ENCODE results near the gene PCMT1.
"Not testable (repeated sequence)": the region's sequence is repeated elsewhere in the genome, so short reads cannot be mapped to it uniquely, and the experiment has no call there.

PCMT1 gene

GRCh38 chr6:149750136-149750609, 632 bp downstream of the PCMT1 start:
- DNase-seq (ENCODE audit: low read depth, low spot score): peak; percentile 24

DNA sequence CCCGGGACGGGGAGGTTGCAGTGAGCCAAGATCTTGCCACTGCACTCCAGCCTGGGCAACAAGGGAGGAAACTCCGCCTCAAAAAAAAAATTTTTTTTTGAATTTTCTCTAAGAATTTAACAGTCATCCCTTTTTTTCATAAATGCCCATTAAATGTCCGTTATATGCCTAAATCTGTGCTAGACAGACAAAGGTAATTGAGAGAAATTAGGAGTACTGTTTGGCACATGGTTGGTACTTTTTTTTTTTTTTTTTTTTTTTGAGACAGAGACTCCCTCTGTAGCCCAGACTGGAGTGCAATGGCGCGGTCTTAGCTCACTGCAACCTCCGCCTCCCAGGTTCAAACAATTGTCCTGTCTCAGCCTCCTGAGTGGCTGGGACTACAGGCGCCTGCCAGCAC, 1.7 kb downstream of the PCMT1 start:
- DNase-seq (ENCODE audit: low read depth, low spot score): no peak

- DNase-seq (ENCODE audit: low read depth, low spot score): not testable (repeated sequence)
Measured at GRCh38 chr6:149751920-149752319, 2.4 kb downstream of the PCMT1 start.

DNA sequence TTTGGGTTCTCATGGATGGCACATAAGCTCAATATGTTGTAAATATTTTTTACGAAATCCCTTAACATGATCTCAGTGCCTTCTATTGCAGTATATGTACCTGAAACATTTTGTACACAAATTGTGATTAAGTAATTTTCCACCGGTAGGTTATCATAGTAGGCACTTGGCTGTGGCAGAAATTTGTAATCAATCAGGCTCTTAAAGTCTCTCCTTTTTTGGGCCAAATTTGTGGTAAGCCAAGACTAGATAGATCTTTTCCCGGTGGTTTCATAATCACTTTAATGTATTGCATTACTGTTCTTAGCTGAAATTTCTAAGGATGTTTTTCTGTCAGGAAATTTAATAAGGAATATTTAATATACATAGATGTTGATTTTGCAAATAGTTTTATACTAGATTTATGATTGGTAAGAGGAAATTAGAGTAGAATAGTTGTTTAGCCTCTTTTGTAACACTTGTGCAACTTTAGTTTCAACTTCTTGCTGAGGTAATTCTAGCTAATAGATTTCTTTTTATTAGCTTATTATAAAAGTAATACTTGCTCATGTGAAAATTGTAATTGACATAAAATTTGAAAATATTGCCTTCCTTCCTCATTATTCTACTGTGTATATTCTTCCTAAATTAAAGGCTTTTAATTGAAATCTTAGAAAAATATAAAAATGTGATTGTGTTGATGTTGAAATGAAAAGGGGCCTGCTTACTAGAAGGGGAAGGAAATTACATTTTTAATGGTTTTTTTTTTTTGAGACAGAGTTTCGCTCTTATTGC, 3.2 kb downstream of the PCMT1 start:
- no peak for DNase-seq (ENCODE audit: low read depth, low spot score)

DNA sequence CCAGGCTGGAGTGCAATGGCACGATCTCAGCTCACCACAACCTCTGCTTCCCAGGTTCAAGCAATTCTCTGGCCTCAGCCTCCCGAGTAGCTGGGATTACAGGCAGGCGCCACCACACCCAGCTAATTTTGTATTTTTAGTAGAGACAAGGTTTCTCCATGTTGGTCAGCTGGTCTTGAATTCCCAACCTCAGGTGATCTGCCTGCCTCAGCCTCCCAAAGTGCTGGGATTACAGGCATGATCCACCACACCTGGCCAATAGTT, 3.8 kb downstream of the PCMT1 start:
- not testable (repeated sequence) for DNase-seq (ENCODE audit: low read depth, low spot score)

DNA sequence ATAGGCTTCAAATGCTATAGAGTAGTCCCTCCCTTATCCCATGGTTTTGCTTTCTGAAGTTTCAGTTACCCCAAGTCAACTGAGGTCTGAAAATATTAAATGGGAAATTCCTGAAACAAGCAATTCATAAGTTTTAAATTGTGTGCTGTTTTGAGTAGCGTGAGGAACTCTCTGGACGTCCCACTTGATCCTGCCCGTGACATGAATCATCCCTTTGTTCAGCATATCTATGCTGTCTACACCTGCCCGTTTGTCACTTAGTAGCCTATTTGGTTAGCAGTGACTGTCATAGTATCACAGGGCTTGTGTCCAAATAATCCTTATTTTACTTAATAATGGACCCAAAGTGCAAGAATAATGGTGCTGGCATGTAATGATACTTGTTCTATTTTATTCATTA, 5.0 kb downstream of the PCMT1 start:
- DNase-seq (ENCODE audit: low read depth, low spot score): no peak

DNA sequence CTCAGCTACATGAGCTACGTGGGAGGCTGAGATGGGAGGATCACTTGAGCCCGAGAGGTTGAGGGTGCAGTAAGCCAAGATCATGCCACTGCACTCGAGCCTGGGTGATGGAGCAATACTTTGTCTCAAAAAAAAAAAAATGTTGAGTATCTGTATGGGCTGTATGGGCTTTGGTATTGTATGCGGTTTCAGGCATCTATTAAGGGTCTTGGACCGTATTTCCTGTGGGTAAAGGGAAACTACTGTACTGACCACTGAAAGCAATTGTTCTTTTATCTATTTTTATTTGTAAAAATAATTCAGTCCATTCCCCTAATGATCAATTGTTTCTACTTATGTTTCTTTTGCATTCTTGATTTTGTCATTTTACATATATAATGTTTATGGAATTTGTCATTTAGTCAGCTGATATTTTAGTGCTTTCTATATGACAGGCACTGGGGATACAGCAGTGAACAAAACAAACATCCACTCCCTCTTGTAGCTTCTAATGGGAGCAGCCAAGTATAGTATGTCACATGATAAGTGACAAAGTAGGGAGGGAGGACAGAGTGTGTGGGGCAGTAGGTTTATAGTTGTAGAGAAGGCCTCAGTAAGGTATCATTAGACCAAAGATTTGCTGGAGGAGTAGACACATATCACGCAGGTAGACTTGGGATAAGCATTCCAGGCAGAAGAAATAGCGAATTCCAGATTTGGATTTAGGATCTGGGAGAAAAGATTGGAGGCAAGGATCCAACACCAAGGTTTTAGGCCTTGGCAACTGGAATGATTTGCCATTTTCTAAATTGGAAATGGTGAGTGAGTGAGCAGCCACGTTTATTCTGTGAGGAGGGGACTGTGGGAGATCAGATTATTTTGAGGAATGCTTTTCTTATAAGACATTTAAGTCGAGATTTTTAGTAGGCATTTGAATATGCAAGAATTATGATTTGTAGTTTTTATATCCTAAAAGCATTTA, 6.0 kb downstream of the PCMT1 start:
- DNase-seq (ENCODE audit: low read depth, low spot score): no peak

GRCh38 chr6:149756261-149756636, 6.7 kb downstream of the PCMT1 start:
- no peak for DNase-seq (ENCODE audit: low read depth, low spot score)

- DNase-seq (ENCODE audit: low read depth, low spot score): no peak
Measured at GRCh38 chr6:149761438-149761837, 11.9 kb downstream of the PCMT1 start.

DNA sequence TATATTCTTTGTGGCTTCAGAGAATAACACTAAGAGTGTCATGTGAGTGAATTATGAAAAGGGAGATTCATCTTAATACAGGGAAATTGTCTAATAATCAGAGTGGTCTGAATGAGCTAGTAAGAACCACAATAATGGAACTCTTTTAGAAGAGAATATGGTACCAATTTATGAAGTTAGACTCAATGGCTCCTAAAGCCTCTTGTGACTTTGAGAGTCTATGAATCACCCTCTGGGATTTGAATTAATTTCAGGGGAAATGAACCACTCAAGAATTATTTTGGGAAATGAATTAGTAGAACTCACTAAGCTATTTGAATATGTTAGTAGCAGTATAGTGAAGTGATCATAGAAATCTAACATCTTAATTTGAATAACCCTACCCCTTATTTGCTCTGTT, 14.3 kb downstream of the PCMT1 start:
- DNase-seq (ENCODE audit: low read depth, low spot score): no peak

- DNase-seq (ENCODE audit: low read depth, low spot score): no peak
Measured at GRCh38 chr6:149766156-149766769, 16.7 kb downstream of the PCMT1 start.

DNA sequence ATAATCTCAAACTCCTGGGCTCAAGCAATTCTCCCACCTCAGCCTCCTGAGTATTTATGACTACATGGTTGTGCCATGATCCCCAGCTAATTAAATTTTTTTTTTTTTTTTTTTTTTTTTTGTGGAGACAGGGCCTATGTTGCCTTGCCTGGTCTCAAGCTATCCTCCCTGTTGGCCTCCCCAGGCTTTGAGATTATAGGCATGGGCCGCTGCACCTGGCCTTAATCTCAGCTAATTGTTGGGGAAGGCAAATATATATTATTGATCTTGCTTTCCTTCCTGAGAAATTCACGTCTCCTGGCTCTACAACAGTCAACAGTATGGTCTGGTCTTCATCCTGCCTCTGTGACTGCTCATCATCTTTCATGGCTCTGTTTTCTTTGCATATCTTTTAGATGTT, 20.1 kb downstream of the PCMT1 start:
- DNase-seq (ENCODE audit: low read depth, low spot score): no peak

- no peak for DNase-seq (ENCODE audit: low read depth, low spot score)
Measured at GRCh38 chr6:149771185-149771584, 21.6 kb downstream of the PCMT1 start.

DNA sequence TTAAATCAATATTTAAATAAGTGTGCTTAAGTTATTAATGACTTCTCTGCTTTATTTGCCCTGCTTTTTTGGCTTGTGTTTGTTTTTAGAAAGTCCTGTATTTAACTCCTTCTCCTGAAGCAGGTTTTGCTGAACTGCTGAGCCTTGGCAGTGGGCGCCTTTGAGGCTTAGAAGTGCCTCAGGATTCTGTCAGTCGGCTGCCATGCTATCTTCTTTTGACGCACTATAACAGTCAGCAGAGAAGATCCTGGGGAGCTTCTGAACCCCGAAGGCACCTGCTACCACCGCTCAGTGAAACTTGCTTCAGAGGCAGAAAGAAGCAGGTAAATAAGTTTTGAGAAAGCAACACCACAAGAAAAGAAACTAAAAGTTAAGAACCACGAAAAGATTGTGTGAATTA, 22.4 kb downstream of the PCMT1 start:
- no peak for DNase-seq (ENCODE audit: low read depth, low spot score)

DNA sequence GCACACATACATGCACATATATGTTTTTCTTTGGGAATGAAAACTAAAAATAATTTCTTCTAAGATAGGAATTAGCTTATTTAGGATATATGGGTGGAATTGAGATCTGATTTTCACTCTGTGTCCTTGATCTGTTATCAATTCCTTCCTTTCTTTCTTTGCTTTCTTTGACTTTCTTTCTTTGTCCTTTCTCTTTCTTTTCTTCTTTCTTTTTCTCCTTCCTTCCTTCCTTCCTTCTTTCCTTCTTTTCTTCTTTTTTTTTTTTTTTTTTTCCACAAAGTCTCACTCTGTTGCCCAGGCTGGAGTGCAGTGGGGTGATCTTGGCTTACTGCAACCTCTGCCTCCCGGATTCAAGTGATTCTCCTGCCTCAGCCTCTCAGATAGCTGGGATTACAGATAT, 28.1 kb downstream of the PCMT1 start:
- DNase-seq (ENCODE audit: low read depth, low spot score): no peak

GRCh38 chr6:149779644-149779963, 30.1 kb downstream of the PCMT1 start:
- DNase-seq (ENCODE audit: low read depth, low spot score): no peak

DNA sequence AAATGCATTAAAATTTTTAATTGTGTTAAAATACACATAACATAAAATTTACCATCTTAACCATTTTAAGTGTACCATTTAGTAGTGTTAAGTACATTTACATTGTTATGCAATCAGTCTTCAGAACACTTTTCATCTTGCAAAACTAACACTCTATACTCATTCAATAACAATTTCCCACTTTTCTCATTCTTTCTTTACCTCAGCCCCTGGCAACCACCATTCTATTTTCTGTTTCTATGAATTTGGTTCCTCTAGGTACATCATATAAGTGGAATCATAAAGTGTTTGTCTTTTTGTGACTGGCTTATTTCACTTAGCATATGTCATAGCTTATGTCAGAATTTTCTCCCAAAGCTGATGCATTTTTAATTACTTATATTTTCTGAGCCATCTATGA, 32.2 kb downstream of the PCMT1 start:
- DNase-seq (ENCODE audit: low read depth, low spot score): no peak

DNA sequence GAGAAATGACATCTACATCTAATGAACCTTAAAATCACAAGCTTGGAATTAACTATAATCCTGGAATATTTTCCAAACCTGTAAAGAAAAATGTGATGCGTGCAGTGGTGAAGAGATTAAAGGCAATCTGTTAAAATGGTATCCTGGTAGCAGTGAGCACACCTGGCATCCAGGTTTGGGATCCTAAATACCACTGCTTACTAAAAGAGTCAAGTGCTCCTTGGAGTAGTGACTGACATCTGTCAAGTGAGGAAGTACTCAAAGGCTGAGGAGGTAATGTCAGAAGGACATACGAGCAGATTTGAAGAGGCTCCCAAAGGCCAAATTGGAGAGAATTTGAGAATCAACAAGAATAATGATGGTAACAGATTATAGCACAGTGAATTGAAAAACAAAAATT, 32.8 kb downstream of the PCMT1 start:
- no peak for DNase-seq (ENCODE audit: low read depth, low spot score)

- DNase-seq (ENCODE audit: low read depth, low spot score): no peak
Measured at GRCh38 chr6:149783551-149783950, 34.0 kb downstream of the PCMT1 start.

GRCh38 chr6:149806127-149806526, 56.6 kb downstream of the PCMT1 start:
- DNase-seq (ENCODE audit: low read depth, low spot score): no peak

DNA sequence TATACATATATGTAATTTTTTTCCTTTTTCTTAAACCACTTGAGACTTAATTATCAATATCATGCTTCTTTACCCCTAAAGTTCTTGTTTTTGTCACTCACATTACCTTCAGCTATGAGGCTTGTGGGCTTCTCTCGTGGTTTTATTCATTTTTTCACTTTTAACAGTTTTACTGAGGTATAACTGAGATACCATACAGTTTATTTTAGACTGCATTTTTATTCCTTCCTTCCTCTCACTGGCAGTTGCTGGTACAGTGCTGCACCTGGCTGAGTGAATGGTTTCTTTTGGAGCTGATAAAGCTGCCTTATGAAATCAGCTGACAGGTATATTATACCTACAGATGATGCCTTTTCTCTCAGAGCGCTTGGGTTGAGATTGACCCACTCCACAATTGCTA, 60.3 kb downstream of the PCMT1 start:
- DNase-seq (ENCODE audit: low read depth, low spot score): no peak

DNA sequence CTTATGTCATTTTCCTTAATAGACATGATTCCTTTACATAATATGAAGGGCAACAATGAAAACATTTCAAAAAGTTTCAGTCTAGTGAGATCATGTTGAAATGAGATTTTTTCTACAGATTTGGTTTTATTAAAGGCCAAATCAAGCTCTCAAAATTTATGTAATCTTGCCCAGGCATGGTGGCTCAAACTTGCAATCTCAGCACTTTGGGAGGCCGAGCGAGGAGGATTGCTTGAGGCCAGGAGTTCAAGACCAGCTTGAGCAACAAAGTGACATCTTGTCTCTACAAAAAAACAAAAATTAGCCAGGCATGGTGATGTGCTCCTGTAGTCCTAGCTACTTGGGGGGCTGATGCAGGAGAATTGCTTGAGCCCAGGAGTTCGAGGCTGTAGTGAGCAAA, 63.8 kb downstream of the PCMT1 start:
- no peak for DNase-seq (ENCODE audit: low read depth, low spot score)

DNA sequence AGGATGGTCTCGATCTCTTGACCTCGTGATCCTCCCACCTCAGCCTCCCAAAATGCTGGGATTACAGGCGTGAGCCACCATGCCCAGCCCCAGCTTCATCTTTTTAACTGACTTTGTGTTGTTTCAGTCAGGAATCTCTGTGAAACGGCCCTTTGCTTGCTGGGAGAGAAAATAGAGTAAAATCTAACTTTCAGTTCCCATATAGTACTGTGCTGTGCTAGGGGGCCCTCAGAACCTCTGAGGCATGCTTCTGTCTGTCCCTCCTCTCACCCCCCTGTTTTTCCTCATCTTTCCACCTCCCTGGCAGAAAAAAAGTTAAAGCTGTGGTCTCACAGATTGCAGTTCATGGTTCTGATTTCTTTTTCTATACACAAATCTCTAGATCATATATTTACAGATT, 66.2 kb downstream of the PCMT1 start:
- no peak for DNase-seq (ENCODE audit: low read depth, low spot score)

All from activated CD4-positive, CD25-positive, alpha-beta regulatory T cell treated with anti-CD3 and anti-CD28 coated beads, Interleukin-2, amount 50 U/mL, for 16 hours (primary cell).